ENCODE results near the gene SERPINA4. TPM values are rescaled to one million over a fixed set of nuclear protein-coding genes. Genes with fewer than 3 reads are reported as not detected.

SERPINA4 gene
- total RNA-seq, 1 experiment from 2014 or later = not detected

- no peak for DNase-seq (ENCODE audit: low read depth)
Measured at GRCh38 chr14:94613720-94614644, 52.7 kb downstream of the SERPINA4 start.

GRCh38 chr14:94614802-94615201 lies 53.6 kb downstream of the SERPINA4 start:
- no peak for DNase-seq (ENCODE audit: low read depth)

- DNase-seq (ENCODE audit: low read depth) = no peak
Measured at GRCh38 chr14:94615254-94615653, 54.0 kb downstream of the SERPINA4 start.

GRCh38 chr14:94615823-94616570 lies 54.8 kb downstream of the SERPINA4 start:
- DNase-seq (ENCODE audit: low read depth) = no peak

GRCh38 chr14:94617366-94617941 lies 56.2 kb downstream of the SERPINA4 start:
- DNase-seq (ENCODE audit: low read depth) = no peak

GRCh38 chr14:94617988-94618822 lies 57.0 kb downstream of the SERPINA4 start:
- DNase-seq (ENCODE audit: low read depth) = no peak

- DNase-seq (ENCODE audit: low read depth) = no peak
Measured at GRCh38 chr14:94619297-94619696, 58.1 kb downstream of the SERPINA4 start.

Other genes with a start within 250 kb of the SERPINA4 start
- gene SERPINA6, start 238.1 kb upstream of the SERPINA4 start, total RNA-seq (2014; rRNA removed; shearing (Covaris generic)) = 0.51 TPM in 1 of 2 replicates, not detected in the other
- not detected in 2 replicates for gene SERPINA2, start 194.7 kb upstream of the SERPINA4 start, total RNA-seq (2014; rRNA removed; shearing (Covaris generic))
- gene SERPINA1, start 172.8 kb upstream of the SERPINA4 start, total RNA-seq (2014; rRNA removed; shearing (Covaris generic)) = 0.58 and 1.4 TPM in 2 replicates
- gene SERPINA11, start 108.6 kb upstream of the SERPINA4 start, total RNA-seq (2014; rRNA removed; shearing (Covaris generic)) = not detected in 2 replicates
- not detected in 2 replicates for gene SERPINA9, start 85.2 kb upstream of the SERPINA4 start, total RNA-seq (2014; rRNA removed; shearing (Covaris generic))
- not detected in 2 replicates for gene SERPINA12, start 52.0 kb upstream of the SERPINA4 start, total RNA-seq (2014; rRNA removed; shearing (Covaris generic))
- not detected in 2 replicates for gene SERPINA5, start 20.0 kb downstream of the SERPINA4 start, total RNA-seq (2014; rRNA removed; shearing (Covaris generic))
- gene SERPINA3, start 50.9 kb downstream of the SERPINA4 start, total RNA-seq (2014; rRNA removed; shearing (Covaris generic)) = not detected in 2 replicates
- gene GSC, start 208.7 kb downstream of the SERPINA4 start, total RNA-seq (2014; rRNA removed; shearing (Covaris generic)) = 0.14 TPM in 1 of 2 replicates, not detected in the other